LHCN-M2 (cell line): ENCODE measurements around the gene HES5. TPM values are rescaled to one million over a fixed set of nuclear protein-coding genes. Genes with fewer than 3 reads are reported as not detected.

ENCODE experiments used
- DNase-seq: peaks from one replicate; pipeline ENCODE4 v3.0.0-alpha.2; 2012; ENCODE audit warnings: low read depth
- total RNA-seq: library from RNA; depleted of rRNA; stranded (reverse); fragments of >200 nt; gene quantifications from 2 replicates; pipeline ENCODE4 v1.2.3, GENCODE V29; 2014

HES5 gene
- total RNA-seq, 1 experiment from 2014 or later, result not detected

DNA sequence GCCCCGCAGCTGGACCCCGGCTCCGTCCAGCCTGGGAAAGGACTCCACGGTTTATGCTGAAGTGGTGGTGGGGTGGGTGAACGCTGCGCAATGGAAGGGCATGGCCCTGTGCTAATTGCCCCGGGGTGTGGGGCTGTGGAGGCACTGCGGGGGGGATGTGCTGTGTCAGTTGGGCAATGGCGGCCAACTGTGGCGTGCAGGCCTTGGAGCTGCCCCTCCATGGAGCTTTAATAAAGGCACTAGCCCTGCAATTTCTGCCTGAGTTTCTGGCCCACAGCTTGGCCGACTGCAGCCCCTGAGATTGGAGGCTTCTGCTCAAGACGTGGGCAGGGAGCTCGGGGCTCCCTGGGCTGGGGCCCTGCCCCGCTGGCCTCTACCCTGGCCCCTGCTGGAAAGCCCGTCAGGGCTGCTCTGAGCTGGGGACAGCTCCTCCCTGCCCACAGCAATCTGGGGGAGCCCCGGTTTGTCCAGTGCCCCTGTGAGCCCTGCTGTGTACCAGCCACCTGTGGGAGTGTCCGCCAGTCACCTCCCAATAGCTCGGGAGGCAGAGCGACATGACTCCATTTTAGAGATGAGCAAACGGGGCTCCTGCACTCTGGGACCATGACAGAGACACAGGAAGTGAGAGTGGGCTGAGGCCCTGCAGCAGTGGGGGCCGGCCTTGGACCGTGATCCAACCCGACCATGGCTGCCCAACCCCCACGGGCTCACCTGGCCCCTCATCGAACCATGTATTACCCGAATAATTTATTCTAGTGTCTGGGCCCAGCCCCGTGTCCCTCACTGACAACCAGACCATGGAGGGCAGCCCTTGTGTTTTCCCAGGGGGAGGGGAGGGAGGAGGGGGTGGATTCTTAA, 17.4 kb upstream of the HES5 start:
- DNase-seq, result no peak

DNA sequence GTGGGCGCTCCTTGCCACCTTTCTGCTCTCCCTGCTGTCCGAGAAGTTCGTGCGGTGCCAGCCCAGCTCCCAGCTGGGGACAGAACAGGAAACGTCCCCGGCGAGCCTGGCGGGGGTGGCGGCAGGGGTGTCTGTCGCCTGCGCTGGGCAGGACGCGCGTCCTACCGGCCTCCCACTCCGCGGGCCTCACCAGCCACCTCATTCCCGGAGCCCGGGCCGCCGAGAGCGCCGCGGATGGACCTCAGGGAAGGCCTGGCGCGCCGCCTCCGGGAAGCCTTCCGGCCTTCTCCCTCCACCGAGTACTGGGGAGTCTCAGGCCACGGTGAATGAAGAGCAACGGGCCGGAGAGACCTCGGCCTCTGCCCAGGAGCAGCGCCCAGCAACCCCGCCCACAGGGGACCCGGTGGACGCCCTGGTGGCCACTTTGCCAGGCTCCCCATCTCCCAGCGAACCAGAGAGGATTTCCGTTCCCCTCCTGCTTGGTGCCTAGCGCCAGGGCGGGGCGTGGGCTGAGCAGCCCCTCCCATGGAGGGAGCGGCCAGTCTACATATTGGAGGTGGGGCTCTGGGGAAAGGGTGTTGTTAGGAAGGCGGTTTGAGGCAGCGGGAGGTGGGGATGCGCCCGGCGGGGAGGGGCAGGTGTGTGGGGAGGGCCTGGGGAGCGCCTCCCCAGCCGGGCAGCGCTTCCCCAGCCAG, 16.6 kb upstream of the HES5 start:
- DNase-seq, result peak; percentile 24

DNA sequence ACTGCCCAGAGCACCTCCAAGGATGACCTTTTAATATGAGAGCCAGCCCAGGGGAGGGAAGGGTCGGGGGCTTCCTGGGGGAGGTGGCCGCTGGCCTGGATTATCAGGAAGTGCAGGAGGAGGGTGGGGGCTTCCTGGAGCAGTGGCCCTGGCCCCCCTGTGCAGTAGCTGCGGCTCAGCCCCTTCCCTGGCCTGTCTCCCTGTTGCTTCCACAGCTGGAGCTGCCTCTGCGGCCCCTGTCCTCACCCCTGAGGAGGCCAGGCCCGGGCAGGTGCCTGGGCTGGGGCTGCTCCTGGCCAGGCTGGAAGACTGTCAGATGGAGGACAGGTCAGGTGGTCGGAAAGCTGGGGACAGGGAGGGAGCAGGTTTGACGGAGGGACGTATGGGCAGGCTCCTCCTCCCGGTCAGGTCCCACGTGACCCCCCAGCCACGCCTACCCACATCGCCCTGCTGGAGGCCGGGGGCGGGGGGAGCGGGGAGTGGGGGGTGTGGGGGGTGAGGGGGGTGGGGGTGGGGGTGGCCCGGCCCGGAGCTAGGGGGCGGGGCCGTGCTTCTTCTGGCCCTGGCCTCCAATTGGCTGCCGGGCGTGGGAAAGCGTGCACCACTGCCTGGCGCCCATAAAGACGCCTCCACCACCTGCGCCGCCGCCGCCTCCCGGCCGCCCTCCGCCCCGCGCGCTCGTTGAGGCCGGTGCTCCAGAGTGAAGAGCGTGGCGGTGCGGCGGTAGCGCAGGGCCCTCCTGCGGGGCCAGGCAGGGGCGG, 15.9 kb upstream of the HES5 start:
- DNase-seq, result no peak

DNA sequence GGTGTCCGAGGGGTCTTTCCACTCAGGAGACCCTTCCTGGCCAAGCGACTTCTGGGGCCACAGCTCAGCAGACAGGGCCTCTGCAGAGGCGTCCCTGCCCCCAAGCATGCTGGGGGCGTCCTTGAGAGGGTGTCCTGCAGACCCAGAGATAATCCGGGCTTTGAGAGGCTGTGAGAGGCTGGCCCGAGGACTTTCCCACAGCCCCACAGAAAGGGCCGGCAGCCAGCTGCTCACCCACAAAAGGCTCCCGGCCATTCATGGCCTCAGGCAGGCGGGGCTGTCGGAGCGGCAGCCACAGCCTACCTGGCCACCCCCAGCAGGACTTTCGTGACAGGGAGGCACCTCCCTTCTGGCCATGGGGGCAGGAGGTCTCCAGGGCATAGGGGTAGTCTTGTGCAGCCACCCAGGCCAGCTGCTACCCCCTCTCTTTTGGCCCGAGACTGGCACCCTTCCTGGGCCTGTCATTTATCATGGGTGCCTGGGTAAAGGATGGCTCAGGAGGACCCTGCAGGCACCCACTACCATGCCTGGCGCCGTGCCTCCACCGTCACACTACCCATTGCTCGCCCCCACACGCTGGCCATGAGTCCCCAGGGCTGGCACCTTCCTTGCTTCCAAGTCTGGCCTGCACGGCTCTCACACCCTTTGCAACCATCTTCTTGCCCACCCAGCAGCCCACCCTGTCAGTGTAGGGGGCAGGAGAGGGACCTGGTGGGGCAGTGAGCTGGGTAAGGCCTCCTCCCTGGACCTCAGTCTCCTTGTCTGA, 15.0 kb upstream of the HES5 start:
- DNase-seq, result no peak

DNA sequence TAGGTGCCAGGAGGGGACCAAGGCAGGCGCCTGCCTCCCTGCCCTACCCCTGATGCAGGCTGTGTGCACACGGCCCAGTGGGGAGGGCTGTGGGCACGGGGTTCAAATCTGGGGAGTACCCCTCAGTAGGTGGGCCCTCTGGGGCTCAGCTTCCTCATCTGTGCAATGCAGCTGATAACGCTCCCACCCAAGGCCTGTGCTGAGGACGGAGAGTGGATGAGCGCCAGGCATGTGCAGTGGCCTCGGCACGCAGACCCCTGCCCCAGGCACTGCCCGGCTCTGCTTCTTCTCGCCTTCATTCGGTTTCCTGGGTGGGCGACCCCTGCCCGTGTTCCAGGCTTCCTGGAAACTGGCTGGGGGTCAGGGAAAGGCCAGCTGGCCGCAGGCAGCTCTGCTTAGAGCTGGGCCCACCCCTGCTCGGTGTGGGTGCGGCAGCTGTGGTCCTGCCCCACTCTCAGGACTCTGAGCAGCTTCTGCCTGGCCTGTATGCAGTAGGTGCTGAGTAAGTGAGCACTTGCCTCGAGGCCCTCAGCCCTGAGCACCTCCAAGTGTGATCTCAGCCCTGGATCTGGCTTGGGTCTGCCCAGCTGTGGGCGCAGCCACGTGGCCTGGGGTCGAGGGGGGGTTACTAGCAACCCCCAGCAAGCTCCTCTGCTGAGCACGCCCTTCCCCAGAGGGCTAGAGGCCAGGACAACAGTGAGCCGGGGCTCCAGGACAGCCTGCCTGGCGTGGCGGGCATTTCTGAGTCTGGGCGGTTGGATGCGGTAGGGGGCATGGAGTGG, 14.2 kb upstream of the HES5 start:
- DNase-seq, result no peak

DNA sequence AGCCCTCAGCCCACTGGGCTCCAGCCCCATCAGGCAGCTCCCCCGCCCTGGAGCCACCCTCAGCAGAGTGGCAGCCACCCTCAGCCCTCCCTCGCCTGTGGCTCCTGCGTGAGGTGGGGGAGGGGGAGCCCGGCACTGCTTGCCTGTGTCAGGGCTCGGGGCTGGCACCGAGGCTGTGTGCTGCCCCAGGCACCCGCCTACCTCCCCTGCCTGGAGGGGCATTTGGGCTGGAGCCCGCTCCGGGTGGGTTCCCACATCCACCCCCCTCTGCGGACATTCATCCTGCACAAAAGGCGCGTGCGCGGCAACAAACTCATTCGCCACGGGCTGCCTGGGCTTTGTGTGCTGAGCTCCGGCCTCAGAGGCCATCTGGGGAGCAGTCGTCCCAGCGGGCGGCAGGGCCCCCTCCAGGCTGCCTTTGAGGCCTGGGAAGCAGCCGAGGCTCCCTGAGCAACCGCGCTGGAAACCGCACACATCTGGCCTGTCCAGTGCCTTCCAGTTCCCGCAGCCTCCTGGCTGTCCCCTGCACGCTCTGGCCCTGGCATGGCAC, 13.6 kb upstream of the HES5 start:
- no peak for DNase-seq

DNA sequence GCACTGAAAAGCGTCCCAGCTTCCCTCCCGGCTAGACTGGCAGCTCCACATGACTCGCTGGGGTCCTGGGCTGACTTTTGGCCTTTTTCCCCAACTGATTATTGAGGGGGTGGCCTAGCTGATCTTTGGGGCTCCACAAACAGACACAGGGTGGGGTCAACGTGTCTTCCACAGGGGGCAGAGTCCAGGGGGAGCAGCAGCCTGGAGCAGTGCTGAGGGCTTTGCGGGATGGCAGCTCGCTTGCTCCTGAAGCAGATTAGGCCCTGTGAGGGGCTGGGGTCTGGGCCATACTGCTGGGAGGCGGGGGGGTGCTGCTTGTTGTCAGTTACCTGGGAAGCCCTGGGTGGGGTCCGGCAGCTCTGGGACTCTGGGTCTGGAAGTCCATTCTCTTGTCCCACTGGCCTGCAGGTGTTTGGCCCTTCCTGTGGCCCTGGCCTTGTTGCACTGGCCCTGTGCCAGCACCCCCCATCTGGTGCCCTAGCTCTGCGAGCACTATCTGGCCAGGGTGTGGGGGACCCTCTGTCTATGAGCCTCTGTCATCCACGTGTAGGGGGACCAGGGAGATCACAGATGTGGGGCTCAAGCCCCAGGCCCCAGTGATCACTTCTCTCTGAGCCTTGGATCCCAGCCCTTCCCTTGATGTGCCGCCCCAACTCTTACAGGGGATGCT, 12.3 kb upstream of the HES5 start:
- DNase-seq, result no peak

DNA sequence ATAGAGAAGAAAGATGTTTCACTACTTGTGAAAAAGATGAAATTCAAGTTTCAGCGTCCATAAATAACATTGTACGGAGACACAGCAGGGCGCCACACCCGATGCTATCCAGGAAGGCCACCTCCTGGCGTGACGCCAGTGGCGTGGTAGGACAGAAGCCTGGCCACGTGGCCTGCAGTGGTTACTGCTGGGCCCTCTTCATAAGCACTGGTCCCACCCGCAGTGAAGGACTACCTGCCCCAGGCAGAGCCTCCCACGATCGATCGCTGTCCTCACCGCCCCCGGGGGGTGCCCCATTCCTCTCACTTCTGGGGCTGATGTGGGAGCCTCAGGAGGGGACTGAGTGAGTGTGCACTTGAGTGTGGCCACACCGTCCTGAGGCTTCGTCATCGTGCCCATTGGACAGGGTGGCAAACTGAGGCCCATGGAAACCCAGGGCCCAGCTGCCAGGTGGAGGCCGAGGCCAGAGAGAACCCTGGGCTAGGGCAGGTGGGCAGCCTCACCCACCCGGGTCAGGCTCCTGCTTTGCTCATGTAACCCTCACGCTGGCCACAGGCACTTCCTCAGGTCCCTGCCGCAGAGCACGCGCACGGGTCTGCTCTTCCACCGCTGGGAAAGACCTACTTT, 11.7 kb upstream of the HES5 start:
- DNase-seq, result no peak

DNA sequence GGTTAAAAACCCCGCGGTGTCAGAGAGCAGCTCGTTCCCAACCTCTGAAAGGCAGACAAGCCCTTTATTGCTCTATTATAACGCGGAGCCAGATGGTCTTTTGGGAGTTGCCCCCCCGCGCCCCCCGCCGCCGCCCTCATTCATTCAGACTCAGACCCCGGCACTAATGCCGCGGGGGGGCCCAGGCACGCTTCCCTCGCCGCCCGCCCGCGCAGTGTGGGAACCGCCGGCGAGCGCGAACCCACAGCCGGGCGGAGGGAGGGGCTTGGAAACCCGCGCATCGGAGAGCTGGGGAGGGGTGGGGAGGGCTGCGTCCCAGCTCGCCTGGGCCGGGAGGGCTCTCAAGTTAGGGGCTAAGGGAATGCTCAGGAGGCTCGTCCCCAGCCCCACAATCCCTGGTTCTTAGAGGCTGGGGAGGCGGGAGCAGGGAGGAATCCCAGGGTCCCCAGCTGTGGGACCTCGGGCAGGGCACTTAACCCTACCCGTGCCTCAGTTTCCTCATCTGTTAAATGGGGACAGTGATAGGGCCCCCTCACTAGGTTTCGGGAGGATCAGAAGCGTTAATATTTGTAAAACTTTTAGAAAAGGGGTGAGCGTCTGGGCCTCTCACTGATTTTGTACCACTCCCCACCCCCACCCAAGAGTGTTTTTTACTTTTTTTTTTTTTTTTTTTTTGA, 10.9 kb upstream of the HES5 start:
- no peak for DNase-seq

DNA sequence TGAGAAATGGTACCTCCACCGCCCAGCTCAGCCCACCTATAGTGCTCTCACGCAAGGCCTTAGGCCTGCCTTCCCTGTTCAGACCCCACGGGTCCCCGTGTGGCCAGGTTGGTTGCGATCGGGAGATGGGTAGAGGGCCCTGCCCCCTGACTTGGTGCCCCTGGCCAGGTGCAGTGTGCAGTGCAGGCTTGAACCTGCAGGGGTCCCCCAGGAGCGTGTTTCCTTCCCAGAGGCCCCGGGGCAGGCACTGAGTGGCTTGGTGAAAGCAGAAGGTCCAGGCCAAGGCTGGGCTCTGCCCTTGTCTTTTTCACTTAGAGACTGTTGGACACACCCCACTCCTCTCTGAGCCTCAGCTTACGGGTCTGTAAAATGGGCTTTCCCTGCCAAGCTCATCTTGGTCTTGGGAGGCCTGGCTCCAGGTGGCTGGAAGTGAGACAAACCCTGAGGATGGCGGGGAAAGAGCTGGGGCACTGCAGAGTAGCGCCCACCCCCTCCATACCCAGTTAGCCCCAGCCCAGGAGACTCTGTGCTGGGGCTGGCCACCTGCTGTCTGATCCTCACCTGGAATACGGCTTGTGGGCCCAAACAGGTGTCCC, 9.3 kb upstream of the HES5 start:
- DNase-seq, result no peak

DNA sequence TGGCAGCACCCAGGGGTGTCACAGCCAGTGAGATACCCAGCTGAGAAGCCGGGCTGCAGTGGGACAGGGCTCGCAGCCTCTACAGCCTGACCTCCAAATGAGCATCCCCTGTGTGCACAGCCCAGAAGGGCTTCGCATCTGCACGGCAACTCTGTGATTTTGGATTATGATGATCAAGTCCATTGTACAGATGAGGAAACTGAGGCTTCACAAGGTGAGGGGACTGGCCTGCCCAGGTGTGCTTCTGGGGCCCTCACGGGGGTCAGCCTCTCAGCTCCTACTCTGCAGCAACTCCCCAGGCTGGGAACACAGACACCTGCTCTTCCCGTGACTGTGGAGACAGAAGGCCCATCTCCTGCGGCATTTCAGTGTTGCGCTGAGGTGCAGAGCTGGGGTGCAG, 8.8 kb upstream of the HES5 start:
- no peak for DNase-seq

DNA sequence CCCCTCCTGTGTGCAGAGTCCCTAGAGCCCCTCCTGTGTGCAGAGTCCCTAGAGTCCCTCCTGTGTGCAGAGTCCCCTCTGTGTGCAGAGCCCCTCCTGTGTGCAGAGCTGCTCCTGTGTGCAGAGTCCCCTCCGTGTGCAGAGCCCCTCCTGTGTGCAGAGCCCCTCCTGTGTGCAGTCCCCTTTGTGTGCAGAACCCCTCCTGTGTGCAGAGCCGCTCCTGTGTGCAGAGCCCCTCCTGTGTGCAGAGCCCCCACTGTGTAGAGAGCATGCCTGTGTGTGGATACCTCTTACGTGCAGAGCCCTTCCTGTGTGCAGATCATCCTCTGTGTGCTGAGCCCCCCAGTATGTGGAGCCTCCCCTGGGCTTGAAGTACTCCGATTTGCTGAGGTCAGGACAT, 8.3 kb upstream of the HES5 start:
- no peak for DNase-seq

DNA sequence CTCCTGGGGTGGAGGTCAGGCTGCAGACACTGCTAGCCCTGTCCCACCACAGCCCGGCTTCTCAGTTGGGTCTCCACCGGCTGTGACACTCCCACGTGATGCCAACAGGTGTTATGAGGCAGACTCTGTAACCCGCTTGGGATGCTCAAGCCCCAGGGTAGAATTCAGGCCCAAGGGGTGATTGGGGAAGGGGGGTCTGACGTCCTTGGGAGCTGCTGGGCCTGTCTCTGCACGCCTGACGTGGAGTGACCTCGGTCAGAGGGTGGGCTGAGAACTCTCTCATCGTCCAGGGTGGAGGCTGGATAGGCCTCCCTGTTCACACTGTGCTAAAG, 7.7 kb upstream of the HES5 start:
- no peak for DNase-seq

DNA sequence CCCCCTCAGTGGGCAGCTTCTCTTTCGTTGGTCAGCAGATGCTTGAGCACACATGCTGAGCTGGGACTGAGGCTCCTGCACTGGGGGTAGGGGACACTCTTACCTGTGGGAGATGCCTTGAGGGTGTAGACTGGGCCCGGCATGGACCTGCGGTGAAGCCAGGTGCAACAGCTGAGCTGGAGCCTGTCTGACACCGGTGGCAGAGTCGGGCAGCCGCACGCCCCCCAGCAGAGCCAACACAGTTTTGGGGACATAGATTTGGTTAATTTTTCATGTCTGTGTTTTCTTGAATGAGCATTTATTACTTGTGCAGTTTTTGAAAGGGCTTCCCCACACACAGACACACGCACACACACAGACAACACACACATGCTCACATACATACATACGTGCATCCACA, 5.9 kb upstream of the HES5 start:
- no peak for DNase-seq

DNA sequence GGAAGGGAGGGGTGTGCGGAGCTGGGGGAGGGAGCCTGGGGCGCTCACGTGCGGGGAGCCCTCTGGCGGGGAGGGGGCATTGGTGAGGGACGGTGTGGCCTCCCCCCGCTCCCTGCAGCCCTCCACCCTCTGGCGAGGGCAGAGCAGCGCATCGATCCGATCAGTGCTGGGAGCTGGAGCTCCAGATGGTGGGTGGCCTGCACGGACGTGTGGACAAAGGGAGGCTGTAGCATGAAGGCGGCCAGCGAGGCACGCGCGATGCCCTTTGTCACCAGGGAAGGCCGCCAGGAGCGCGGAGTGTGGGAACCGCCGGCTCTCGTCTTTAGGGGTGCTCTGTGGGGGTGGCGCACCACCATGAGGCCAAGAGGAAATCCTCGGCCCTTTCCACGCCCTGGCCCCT, 5.4 kb upstream of the HES5 start:
- no peak for DNase-seq

DNA sequence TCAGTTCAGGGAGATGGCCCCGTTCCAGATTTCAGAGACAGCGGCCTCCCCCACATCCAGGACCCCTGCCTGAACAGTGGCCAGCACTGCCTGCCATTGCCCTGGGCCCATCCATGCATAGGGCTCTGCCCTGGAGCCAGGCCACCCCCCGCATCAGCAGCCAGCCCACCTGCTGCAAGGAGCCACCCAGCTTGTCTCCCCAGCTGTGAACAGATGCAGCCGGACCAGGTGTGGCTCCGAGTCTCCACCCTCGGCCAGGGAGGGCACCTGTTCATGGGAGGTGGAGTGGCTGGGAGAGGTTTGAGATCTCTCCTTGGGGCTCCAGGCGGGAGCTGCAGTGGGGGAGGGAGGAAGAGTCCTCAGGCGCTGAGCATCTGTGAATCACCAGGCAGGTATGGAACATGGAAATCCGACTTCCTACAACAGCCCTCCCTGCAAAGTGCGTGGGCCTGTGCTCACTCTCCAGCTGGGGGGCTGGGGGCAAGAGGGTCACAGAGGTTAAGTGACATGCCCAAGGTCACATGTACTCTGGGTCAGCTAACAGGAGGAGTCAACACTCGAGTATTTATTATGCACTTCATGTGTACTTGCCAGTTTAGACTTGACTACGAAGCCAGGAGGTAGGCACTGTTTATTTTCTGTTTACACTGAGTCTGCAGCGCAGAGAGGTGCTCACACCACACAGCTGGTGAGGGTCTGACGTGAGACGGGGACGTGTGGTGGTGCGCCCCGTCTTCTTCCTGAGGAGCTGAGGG, 4.8 kb upstream of the HES5 start:
- DNase-seq, result no peak

DNA sequence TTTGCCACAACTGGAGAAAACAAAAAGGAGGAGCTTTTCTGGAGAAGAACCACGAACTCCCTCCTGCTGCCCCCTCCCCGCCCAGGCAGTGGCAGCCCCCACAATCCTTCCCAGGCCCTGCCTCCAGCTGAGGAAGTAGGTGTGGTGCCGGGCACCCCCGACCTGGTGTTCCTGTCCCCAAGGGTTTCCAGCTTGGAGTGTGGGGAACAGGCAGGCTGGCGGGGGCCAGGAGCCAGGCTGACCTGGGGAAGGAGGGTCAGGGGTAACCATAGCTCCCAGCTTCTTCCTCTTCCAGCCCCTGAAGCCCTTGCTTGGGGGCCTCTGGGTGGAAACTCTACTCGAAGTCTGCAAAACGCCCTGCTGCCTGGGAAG, 4.2 kb upstream of the HES5 start:
- no peak for DNase-seq

DNA sequence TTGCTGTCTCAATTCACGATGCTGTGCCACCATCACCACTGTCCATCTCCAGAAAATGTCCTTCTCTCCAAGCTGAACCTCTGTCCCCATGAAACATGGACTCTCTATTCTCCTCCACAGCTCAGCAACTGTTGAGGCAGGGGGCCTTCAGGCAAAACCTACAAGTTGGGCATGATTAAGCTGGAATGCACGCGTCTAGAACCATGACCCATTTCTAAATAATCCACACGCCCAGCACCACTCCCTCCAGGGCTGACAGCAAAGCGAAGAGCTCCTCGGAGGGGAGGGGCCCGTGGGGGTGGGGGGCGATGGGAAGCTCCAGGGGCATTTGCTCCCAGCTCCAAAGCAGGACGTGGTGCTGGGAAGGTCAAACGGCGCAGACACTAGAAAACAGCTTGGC, 3.3 kb upstream of the HES5 start:
- DNase-seq, result no peak
